ENCODE data around the gene TACC3.

TACC3 gene

DNA sequence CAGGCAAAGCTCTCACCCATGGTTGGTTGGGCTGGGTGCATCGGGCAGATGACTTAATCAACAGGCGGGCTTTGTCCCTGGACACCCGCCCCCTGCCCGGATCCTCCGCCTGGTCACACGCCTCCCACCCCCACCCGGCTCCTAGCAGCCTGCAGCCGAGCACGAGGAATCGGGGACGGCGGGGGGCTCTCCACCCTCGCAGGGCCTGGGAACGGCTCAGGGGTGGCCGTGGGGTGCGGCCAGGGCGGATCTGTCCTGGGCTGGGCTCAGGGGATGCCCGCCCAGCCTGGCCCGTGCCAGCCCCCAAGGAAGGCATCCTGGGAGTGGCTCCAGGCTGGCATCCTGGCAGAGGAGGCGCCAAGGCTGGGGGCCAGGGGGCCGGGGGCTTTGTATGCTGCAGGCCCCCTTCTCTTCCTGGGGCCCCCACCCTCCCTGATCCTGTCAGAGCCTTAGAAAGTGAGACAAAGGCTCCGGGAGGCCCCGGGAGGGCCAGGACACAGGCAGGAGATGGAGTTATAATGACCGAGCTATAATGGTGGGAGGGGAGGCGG is 39.3 kb downstream of the TACC3 start:
- no peak for DNase-seq (ENCODE audit: low spot score)

GRCh38 chr4:1761130-1761689 is 39.9 kb downstream of the TACC3 start:
- no peak for DNase-seq (ENCODE audit: low spot score)

- no peak for DNase-seq (ENCODE audit: low spot score)
Measured at GRCh38 chr4:1762264-1763010, 41.1 kb downstream of the TACC3 start.

- no peak for DNase-seq (ENCODE audit: low spot score)
Measured at GRCh38 chr4:1763070-1763549, 41.8 kb downstream of the TACC3 start.

DNA sequence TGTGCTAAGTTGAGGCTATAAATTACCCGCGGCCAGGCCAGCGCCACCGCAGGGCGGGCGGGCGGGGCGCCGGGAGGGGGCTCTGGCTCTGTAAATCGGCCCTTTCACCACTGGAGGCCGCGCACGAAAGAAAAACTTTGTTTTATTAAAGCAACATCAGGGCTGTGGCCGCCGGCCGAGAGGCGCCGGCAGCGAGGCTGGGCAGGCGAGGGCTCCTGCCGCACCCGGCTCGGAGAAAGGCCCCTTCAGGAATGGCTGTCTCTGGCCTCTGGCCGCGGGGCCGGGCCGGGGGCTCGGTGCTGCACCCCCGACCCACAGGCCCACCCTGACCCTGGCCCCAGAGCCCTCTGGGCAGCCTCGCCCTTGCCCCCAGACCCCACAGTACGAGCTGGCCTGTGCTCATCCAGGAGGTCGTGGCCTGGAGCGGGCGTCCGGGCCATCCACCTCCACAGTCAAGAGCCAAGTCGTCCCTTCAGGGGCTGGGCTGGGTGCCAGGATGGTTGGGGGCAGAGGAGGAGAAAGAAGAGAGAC is 42.3 kb downstream of the TACC3 start:
- DNase-seq (ENCODE audit: low spot score), result no peak

DNA sequence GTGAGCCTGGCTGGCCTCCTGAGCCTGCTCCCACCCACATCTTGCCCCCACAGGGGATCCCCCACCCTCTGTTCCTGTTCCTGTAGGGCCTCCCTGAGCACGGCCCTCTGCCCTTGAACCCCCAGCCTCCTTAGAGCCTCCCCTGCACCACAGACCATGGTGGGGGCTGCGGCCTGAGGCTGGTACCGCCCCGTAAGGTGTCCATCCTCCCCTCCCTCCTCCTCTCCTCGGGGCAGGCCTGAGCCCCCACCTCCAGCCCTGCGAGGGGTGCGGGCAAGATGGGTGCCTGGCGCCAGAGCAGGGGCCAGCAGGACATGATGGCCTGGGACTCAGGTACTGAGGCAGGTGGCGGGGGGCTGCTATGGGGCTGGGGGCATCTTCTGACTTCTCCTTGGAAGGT is 43.3 kb downstream of the TACC3 start:
- DNase-seq (ENCODE audit: low spot score), result no peak

- no peak for DNase-seq (ENCODE audit: low spot score)
Measured at GRCh38 chr4:1765409-1766072, 44.2 kb downstream of the TACC3 start.

DNA sequence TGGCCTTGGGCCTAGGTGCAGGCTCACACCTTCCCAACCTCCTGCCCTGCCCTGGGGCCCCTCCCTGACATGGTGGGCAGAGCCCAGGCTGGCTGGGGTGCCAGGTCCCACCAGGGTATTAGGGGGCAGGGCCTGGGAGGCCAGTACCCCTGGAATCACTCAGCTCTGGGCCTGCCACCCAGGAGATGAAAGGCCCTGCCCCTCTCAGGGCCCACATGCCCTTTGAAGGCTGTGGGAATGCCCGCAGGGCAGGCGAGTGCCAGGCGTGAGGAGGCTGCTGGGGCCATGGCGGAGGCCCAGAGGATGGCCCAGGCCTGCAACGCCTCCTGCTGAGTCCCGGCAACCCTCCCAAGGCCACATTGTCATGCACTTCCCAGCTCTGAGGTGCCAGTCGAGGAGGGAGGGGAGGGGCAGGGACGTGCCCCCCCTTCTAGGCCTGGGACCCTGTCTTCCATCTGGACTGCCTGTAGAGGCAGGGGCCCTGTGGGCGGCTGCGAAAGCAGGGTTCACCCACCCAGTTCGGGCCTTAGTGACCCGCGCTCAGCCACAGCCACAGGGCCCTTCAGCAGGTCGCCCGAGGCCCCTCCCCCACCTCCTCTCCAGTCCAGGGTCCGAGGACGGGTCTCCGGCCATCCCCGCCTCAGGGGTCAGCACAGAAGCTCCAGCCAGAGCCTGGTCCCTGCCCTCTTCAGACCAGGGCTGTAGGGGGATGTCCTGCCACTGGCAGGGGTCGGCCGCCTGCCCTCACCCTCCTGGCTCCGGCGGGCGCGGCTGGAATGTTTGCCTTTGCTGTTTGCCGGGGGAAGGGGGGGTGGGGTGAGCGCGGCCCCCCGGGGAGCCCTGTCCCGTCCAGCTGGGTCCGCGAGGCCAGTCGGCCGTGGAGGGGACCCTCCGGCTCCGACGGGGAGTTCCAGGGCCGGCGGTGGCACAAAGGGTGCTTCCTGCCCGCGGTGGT is 45.1 kb downstream of the TACC3 start:
- no peak for DNase-seq (ENCODE audit: low spot score)

GRCh38 chr4:1767061-1767769 is 45.9 kb downstream of the TACC3 start:
- no peak for DNase-seq (ENCODE audit: low spot score)

GRCh38 chr4:1767770-1768366 is 46.5 kb downstream of the TACC3 start:
- DNase-seq (ENCODE audit: low spot score), result no peak

DNA sequence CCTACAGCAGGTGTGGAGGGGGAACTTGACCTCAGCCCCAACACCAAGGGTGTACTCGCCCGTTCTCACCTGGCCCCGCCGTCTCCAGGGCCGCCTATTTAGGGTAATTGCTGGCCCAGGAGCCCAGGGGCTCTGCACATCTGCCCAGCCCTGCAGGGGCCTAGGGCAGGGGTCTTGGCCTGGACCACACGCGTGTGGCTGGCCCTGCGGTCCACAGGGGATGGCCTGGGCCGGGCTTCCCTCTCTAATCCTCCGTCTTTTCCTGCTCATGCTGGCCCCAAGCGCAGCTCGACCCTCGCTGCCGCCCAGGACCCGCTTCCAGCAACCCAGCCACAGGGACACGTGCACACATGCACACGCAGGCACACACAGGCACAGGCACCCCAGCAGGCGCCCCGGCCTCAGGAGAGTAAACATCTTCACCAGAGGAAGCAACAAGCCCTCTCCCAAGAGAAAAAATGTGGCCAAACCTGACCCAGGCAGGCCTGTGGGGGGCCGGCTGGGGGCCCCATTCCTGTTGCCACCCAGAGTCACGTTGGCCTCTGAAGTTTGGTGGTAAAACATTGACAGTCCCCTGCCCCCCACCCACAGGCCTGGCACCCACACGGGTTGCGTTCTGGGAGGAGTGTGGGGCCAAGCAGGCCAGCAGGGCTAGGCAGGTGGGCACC is 47.2 kb downstream of the TACC3 start:
- no peak for DNase-seq (ENCODE audit: low spot score)

GRCh38 chr4:1769692-1770091 is 48.4 kb downstream of the TACC3 start:
- DNase-seq (ENCODE audit: low spot score), result no peak

DNA sequence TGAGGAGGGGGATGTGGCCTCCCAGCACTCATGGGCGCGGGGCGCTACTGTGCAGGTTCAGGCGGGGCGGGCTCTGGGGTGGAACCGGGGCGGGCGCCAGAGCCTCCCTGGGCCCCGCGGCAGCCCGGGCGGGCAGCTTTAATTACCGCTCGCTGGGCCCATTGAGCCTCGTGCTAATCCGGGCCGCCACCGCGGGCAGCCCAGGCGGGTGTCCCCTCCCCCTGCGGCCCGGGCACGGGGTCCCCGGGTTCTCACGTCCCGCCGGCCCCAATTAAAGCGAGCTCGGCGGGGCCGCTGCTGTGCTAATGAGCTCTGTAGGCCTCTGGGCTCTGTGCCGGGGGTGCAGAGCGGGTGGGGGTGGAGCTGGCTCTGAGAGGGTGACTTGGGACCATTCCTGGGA is 48.9 kb downstream of the TACC3 start:
- no peak for DNase-seq (ENCODE audit: low spot score)

DNA sequence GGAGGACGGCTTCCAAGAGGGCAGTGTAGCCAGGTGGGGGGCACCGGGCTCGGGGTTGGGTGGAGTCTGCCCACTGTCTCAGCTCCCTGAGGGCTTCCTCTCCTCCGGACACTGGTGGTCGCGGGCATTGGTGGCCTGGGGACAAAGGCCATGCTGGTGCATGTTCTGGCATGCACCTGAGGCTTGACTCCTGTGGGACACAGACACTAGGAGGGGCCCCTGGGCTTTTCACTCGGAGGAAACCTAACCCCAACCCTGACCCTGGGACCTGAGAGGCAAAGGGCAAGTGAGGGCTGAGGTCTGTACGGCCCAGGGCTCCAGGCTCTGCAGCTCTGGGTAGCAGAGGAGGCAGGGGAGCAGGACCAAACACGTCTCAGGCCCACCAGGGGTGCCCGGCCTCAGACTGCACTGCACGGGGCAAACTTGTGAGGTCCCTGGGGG is 49.5 kb downstream of the TACC3 start:
- DNase-seq (ENCODE audit: low spot score), result no peak

DNA sequence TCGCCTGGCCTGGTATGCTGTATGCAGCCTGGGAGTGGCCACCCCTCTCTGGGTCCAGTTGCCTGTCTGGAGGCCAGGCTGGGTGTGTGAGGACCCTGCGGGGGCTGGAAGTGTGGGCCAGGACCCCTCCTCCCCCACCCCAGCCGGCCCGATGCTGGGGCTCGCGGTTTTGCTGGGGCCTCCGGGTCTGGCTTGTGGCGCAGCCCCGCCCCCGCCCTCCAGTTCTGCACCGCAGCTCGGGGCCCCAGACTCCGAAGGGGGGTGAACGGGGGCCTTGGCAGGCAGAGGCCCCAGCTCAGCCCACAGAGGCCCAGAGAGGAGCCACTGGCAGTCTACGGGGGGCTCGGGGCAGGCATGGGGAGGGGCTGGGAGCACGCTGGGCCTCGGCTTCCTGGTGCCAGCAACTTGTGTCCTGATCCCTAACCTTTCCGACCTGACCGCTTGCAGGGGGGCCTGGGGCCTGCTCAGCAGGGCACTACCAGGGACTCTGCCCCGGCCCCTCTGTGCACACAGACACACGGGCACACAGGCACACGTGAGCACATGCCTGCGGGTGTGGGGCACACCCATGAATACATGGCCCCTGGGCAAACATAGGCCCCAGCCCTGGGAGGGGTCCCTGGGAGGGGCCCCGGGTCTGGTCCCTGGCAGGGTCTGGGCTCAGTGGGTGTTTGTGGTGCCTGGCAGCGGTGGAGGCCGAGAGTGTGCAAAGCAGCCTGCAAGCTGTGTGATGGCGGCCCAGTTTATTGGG is 50.4 kb downstream of the TACC3 start:
- DNase-seq (ENCODE audit: low spot score), result no peak

- DNase-seq (ENCODE audit: low spot score), result no peak
Measured at GRCh38 chr4:1772853-1773538, 51.7 kb downstream of the TACC3 start.

- no peak for DNase-seq (ENCODE audit: low spot score)
Measured at GRCh38 chr4:1773754-1774153, 52.4 kb downstream of the TACC3 start.

- DNase-seq (ENCODE audit: low spot score), result no peak
Measured at GRCh38 chr4:1775731-1776500, 54.6 kb downstream of the TACC3 start.

All from hematopoietic multipotent progenitor cell treated with erythropoietin and hydrocortisone succinate and interleukin-3 and kit ligand, for 17 days (in vitro differentiated cells).